GM12872 (cell line): ENCODE data around the gene SUN1.

Source experiments
- TF ChIP-seq, protein P1 (sequence below): IDR thresholded peaks from 3 replicates; pipeline ENCODE4 v1.5.1; 2011; ENCODE audit warnings: low read depth, mild to moderate bottlenecking, low read length, moderate library complexity; ENCODE audit not compliant: insufficient read depth

The SUN1 gene

DNA sequence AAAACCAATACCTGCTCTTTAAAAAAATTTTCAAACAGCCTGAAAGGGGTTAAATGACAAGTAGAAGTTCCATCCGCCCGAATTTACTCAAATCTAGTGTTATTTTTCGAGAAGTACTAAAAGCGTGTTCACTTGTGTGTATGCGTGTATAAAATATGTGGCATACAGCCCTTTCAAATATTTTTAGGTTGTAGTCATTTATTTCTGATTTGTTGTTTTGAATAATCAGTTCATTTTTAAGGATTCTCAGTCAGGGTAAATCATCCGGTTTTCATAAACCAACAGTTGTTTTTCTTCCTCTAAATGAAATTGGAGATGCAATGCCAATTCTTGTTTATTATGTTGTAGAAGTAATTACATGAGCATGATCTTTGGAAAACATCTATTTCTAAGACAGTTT, 6.9 kb upstream of the SUN1 start:
- TF ChIP-seq, protein P1, sequence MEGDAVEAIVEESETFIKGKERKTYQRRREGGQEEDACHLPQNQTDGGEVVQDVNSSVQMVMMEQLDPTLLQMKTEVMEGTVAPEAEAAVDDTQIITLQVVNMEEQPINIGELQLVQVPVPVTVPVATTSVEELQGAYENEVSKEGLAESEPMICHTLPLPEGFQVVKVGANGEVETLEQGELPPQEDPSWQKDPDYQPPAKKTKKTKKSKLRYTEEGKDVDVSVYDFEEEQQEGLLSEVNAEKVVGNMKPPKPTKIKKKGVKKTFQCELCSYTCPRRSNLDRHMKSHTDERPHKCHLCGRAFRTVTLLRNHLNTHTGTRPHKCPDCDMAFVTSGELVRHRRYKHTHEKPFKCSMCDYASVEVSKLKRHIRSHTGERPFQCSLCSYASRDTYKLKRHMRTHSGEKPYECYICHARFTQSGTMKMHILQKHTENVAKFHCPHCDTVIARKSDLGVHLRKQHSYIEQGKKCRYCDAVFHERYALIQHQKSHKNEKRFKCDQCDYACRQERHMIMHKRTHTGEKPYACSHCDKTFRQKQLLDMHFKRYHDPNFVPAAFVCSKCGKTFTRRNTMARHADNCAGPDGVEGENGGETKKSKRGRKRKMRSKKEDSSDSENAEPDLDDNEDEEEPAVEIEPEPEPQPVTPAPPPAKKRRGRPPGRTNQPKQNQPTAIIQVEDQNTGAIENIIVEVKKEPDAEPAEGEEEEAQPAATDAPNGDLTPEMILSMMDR: no peak

DNA sequence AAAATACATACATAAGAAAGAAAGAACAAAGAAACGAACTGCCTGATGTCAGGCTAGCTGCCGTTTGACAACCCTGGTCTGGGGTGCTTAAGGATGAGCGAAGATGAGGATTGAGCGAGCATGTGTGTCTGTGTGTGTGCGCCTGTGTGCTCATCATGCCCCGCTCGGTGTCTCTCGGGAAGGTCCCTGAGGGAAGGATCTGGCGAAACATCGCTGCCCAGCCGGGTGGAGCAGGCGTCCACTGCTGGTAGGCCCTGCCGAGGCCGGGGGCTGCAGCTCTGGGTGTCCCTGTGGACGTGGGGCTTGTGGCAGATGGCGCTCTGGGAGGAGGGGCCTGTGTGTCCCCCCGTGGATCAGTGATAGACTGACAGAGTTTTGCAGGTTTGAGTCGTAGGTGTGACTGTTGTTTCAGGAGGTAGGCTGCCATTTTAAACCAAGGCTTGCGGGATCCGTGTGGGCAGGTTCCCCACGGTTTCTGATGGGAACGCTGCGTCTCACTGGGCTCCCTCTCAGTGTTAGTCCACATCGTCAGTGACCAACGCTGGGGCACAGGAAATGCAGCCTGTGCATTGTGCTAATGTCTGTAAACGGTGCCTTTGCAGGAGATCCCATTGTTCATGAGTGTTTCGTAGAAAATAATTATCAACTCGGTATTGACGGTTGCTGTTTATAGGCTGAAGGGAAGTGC, 5.9 kb upstream of the SUN1 start:
- TF ChIP-seq, protein P1: no peak

- TF ChIP-seq, protein P1: no peak
Observed at GRCh38 chr7:828793-829561, 3.3 kb upstream of the SUN1 start.

DNA sequence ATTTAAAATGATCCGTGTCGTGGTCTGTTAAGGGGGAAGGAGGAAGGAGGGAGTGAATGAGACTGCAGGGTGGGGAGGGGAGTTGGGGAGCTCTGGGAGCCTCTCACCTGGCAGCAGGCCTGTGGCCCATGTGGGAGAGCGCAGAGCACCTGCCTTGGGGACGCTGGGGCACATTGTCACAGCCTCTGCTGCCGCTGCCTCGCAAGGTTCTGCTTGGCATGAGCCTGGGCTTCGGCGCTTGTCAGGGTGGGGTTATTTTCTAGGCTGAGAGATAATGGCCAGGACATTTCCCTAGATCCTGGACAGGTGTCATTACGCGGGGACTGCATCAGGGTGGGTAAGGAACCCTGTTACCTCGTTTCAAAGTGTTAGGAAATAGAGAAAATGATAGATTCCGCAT, 2.2 kb upstream of the SUN1 start:
- TF ChIP-seq, protein P1: no peak

GRCh38 chr7:831596-832166, 595 bp upstream of the SUN1 start:
- TF ChIP-seq, protein P1: no peak

DNA sequence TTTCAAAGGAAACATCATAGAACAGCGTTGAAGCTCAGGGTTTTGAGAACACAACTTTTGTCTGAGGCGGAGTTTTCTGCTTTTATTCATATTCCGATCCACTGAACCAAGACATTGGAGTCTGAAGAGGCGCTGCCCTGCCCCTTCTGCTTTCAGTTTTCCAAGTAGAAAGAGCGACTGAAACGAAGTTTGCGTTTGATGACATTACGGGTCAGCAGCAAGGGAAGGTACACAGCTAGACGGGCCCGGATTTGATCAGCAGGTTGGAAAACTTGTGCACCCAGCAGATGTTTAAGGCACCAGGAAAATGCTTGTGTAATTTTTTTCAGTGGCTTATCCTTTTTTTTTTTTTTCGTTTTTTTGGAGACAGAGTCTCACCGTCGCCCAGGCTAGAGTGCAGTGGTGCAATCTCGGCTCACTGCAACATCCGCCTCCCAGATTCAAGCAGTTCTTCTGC, 720 bp downstream of the SUN1 start:
- TF ChIP-seq, protein P1: no peak

- TF ChIP-seq, protein P1: no peak
Observed at GRCh38 chr7:833601-834258, 1.5 kb downstream of the SUN1 start.
